SKM-1 (cell line): ENCODE data around the gene NTMT1.
"Not testable (repeated sequence)": the region's sequence is repeated elsewhere in the genome, so short reads cannot be mapped to it uniquely, and the experiment has no call there.

Source experiments
- DNase-seq: peaks from one replicate; lab custom pipeline; 2025; ENCODE audit not compliant: unreplicated experiment; lab: John Stamatoyannopoulos, UW

Gene NTMT1, protein sequence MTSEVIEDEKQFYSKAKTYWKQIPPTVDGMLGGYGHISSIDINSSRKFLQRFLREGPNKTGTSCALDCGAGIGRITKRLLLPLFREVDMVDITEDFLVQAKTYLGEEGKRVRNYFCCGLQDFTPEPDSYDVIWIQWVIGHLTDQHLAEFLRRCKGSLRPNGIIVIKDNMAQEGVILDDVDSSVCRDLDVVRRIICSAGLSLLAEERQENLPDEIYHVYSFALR

DNA sequence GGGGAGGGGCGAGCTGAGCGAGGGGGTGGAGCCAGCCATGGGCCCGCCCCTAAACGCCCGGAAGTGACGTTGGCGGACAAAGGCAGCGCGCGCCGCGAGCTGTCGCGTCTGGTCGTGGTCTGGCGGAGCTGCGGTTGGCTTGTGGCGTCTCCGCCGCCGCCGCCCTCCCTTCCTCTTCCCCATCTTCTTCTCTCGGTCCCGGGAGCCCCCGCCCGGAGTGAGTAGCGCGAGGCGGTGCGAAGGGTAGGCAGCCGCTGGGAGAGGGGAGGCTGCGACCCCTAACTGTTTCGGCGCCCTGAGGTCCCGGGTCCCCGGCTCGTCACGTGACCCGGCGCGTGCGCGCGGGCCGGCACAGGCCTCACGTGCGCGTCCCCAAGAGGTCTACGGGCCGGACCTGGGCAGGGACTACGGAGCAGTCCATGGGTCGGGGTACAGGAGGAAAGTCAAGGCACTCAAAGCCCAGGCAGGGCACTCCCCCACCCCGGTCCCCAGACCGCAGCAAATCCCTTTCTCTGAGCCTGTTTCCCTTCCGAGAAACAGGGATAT is at the start of gene NTMT1:
NTMT1 (plus strand) TSS at position 85 of the 546 bp plus-strand sequence. CDS start 6,541 bp downstream, outside the sequence.
- peak; percentile 68 for DNase-seq

DNA sequence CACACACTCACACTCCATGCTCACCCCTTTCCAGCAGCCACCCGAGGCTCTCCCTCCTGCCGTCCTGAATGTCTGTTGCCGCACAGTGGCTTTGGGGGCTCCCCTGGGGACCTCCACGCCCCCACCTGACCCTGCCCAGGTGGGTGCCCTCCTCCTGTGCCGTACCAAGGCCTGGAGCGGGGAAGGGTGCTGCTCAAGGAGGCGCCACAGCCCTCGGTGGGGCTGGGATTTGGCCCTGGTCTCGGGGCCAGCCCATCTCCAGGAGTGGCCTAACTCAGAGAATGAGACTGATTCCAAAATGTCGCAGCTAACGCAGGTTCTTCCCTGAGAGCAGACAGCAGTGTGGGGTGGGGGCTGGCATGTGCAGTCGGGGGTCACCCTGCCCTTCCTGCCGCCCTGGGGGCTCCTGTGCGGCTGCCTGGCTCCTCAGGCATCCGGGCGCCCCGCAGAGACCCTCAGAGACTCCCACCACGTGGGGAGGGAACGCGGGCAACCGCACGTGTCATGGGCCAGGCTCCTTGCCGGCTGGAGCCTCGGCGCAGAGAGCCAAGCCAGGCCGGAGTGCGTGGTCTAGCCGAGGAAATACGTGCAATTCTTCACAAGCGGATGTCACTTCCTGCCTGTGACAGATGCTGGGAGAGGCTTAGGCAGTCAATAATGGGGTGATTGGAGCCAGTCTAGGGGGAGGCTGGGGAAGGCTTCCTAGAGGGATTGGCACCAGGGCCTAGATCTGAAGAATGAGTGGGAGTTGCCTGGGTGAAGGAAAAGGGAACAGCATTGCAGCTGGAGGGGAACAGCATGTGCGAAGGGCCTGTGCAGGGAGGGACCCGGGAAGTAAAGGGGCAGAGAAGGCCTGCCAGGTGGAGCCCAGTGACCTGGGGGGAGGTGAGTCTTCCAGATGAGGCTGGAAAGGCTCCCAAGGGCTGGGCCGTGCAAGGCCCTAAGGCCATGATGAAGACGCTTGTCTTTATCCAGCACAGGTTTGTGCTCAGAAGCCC is 49.1 kb upstream of the NTMT1 start:
- no peak for DNase-seq

DNA sequence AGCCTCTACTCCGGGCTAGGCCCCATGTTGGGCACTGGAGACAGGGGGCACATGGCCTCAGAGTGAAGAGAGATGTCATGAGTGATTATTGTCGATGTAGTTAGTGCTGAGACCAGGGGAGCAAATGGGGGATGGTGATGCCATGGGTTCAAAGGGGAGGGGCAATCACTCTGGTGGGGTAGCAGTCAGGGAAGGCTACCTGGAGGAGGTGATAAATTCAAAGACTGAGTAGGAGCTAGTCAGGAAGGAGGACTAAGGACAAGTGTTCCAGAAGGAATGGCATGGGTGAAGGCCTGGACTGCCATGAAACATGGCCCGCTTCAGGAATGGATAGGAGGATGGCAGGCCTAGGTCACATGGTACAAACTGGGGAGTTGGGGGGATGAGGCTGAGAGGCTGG is 46.7 kb upstream of the NTMT1 start:
- no peak for DNase-seq

DNA sequence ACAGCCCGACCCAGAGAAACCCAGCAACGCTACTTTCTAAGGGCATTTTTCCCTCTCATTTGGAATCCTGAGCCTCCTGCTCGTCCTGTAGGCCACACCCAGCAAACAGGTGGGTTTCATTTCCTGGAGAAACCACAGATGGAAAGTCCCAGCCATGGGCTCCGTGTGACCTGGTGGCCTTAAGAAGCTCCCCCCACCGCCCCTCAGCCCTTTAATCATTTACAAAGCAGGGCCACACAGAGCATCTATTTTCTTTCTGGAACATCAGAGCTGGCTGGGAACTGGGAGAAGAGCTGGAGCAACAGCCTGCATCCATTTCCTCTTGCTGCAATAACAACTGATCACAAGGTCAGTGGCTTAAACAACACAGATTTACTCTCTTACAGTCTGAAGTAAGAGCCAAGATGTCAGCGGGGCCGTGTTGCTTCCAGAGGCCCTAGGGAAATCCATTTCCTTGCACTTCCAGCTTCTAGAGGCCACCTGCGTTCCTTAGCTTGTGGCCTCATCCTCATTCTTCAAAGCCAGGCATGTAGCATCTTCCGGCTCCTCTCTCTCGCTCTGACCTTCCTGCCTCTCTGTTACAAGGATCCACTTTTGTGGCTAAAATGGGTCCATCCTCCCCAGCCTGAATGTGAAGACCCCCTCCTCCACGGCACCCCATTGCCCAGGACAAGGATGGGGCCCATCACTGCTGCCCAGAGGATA is 45.6 kb upstream of the NTMT1 start:
- DNase-seq = no peak

DNA sequence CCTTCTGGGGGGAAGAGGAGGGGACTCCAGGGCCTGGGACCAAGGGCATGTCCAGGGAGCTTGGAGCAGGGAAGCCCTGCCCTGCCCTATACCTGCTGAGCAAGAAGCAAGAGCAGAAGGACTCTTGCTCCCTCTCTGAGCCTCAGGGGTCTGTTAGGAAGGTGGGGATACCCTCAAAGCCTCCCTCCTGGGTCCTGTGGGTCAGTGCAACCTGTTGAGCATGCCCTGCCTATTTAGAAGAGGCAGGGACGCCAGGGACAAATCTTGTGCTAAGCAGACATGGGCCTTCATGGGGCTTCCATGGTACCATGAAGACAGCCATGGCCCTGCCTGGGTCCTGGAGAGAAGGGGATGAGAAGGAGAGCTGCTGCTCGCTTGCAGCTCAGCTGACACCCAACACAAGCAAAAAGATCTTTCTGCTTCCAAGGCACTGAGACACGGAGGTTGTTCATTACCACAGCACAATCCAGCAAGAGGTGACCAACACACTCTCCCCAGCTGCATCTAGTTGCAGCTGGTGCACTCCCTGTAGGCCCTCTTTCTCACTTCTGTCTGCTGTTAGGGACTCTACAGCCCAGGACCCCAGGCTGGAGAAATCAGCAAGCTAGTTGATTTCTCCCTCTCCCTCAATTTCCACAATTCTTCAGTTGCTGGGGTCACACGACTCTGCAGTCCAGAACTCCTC is 44.3 kb upstream of the NTMT1 start:
- DNase-seq = no peak

DNA sequence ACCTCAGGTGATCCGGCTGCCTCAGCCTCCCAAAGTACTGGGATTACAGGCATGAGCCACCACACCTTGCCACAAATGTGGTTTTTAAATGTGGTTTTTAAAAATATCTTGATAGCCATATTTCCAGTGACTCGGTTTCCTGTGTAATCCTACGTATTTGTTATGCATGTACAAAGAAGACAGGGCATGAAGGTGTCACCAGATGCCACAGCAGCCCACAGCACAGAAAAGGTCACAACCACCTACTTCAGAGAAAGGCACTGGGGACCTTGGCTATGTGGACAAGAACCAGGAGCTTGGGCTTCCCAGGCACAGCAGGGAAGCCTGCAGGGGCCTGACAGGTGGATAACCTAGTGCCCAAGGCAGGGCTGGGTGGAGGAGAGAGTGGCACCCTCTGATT is 43.1 kb upstream of the NTMT1 start:
- no peak for DNase-seq

DNA sequence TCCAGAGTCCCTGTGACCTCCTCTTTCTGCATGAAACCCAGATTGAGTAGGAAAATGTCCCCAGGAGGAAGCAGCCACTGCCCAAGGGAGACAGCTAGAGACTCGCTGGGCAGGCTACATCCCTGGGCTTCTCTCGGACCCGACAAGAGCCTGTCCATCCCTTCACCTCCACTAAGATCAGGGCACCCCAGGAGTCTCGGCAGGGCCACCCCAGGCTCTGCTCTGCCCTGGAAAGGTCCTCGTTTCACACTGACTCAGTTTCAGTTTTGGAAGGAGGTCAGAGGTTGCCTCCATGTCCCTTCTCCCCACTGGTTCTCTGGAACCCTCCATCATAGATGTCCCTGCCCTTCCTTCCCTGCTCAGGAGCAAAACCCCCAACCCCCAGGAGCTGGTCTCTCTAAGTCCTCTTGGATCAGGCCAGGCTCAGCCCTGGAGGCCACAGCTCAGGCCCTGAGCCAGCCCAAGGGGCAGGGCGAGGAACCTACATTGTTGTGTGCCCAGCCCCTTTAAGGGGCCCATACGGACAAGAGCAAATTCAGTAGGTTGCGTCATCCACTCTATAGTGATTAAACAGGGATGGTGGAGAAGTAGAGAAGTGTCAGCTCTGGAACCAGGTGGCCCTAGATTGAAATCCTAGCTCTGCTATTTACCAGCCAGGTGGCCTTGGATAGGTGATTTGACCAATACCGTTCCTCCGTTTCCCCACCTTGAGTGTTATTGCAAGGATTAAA is 42.5 kb upstream of the NTMT1 start:
- DNase-seq = peak; percentile 43

DNA sequence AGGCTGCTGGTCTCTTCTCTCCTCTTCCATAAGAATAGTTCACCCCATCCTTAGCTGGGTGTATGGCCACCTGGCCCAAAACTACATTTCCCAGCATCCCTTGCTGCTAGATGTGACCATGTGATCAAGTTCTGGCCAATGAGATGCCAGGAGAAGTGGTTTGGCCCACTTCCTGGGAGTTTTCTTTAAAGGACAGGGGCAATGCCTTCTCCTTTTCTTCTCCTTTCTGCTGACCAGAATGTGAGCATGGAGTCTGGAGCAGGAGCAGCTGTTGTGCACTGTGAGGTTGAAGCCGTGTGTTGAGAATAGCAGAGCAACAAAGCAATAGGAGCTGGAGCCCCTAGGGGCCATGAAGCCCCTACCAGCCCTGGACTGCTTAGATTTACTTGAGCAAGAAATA is 41.8 kb upstream of the NTMT1 start:
- peak; percentile 81 for DNase-seq

DNA sequence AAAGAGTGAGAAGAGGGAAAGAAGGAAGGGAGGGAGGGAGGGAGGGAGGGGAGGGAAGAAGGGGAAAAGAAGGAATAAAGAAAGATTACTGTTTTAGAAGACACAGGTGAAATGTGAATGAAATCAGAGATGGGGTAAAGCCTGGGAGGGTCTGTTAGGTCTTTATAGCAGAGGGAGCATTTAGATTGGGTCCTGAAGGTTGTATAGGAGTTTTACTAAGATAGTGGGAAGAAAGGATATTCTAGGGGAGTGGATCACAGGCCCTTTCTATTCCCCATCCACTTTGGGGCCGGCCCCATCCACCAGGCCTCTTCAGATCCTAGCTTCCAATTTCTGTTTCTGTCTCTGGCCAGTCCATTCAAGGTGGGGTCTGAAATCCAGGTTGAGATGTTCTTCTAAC is 40.6 kb upstream of the NTMT1 start:
- no peak for DNase-seq

DNA sequence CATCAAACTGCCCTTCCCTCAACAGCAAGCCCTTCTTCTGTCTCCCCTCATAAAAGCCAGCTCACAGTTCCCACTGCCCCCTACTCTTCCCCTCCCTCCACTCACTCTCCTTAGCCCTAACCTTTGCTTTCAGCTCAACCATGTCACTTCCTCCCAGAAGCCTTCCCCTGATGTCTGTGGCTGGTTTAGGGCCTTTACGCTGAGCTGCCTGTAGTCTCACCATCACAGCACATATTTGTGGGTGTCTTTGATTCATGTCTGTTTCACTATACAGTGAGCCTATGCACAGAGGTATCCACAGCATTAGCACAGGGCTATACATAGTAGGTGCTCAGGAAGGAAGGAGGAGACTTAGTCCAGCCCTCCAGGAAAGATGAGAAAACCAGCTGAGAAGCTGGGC is 39.7 kb upstream of the NTMT1 start:
- DNase-seq = no peak

DNA sequence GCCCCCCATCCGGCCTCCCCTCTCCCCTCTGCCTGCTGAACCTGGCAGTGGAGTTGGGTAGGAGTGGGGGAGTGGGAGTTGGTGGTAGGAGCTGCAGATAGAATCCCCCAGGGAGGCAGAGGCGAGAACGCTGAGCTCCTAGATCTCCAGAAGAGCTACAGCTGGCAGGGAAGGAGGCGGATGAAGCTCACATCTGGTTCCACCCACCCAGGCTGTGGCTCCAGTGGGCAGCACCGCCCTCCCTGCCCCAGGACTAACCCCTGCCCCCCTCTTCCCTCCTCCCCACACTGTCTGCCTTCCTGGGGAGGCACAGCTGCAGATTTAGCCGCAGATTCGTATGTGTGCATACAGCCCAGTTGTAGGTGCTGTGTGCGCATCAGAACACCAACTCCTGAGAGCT is 39.3 kb upstream of the NTMT1 start:
- DNase-seq = no peak

DNA sequence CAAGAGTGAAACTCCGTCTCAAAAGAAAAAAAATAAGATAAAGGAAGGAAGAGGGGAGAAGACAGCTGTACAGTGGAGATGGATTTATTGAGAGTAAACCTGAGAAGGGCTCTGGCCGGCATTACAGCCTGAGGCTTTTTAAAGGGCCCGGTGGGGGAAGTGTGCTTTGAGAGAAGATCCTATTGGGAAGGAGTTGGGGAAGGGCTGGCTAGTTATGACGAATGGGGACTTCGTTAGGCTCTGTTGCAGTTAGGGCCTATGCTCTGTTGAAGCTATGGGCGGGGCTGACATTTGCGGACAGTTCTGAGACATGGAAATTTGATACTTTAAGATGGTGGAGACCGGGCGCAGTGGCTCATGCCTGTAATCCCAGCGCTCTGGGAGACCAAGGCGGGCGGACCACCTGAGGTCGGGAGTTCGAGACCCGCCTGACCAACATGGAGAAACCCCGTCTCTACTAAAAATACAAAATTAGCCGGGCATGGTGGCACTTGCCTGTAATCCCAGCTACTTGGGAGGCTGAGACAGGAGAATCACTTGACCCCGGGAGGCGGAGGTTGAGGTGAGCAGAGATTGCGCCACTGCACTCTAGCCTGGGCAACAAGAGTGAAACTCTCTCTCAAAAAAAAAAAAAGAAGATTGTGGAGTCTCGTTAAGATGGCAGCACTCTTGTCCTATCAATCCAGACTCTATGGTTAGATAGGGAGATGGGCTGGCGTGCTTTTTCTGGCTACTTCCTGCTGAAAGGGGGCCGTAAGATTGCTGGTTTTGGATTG is 38.3 kb upstream of the NTMT1 start:
- no peak for DNase-seq

DNA sequence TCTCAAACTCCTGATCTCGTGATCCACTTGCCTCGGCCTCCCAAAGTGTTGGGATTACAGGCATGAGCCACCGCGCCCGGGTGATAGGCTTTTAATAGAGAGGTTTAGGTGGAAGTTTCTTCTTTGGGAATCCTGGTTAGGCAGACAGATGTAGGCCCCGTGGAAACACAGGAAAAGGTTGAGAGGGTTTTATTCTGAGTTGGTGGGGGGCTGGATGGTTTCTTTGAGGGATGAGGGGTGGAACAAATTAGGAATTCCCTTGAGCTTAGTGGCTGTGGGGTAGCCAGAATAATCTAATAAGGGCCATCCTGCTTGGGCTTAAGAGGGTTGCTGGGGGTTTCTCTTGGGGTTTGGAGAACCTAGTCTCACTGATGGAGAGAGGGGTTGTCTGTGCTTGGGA is 35.5 kb upstream of the NTMT1 start:
- no peak for DNase-seq

DNA sequence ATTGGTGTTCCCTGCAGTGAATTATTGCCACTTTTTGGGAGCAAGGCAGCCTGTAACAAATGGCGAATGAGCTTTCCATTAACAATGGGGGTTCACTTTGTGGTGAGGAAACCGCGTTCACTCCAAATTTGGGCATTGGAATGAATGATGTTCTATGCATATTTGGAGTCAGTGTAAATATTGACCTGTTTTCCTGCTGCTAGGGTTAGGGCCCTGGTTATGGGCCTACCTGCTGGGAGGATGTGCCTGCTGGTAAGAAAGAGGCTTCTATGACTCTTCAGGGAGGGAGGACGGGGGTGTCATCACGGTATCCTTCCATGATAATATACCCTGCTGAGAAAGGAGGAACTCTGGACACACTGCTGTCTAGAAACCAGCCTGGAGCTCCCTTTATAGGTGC is 34.0 kb upstream of the NTMT1 start:
- no peak for DNase-seq

DNA sequence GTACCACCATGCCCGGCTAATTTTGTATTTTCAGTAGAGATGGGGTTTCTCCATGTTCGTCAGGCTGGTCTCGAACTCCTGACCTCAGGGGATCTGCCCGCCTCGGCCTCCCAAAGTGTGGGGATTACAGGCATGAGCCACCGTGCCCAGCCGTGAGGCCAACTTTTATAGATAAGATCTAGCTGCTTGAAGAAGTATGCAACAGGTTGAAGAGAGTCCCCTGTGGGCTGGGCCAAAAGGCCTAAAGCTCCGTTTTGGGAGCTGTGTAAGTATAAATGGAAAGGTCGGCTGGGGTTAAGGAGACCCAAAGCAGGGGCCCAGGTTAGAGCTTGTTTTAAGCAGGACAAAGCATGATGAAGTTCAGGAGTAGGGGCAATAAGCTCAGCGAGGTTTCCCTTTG is 33.2 kb upstream of the NTMT1 start:
- DNase-seq = not testable (repeated sequence)

DNA sequence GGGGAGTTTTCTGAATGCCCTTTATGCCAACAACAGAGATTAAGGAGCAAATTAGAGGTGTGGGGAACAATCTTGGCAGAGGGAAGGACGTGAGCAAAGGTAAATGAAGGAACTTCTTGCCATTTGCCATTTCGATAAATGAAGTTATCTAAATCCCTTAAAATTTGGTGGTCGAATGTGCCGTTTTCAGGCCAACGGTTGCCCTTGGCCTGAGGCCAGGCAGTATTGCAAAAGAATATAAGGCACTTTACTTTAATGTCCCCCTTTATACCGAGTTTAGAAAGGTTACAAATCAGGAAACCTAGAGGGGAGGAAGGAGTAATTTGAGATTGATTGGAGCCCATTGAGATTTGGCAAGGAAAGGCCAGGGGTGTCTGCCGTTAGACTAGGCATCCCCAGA is 31.3 kb upstream of the NTMT1 start:
- no peak for DNase-seq

DNA sequence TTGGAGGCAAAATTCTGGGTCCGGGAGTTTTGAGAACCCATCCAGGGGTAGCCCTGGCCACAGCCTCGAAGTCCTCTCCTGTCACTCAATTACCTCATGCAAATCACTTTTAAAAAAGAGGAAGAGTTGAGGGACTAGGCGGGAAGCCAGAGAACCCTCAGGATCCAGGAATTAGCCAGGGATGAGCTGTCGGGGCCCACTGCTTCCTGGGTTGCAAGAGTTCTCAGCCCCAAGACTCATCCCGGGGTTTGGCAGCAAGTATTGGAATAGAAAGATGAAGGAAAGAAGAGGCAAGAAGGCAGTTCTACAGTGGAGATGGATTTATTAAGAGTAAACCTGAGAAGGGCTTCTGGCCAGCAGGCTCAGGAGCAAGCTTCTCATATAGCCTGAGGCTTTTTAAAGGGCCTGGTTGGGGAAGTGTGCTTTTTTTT is 30.6 kb upstream of the NTMT1 start:
- DNase-seq = no peak

DNA sequence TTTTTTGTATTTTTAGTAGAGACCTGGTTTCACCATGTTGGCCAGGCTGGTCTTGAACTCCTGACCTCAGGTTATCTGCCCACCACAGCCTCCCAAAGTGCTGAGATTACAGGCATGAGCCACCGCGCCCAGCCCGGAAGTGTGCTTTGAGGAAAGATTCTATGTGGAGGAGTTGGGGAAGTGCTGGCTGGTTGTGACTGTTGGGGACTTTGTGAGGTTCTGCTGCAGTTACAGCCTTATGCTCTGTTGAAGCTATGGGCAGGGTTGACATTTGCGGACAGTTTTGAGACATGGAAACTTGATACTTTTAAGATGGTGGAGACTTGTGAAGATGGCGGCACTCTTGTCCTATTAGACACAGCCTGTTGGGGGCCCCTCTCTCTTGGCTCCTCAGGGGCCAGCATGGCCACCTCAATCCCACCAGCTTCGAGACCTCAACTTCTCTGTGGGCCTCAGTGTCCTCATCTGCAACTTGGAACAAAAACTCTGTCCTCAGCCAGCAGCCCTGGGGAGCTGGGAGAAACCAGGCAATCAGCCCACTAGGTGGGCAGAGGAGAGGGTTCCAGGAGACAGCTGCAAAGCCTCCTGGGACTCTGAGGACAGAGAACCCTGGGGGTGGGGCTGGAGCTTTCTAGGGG is 29.9 kb upstream of the NTMT1 start:
- DNase-seq = peak; percentile 65
